ENCODE data around the gene COL7A1. TPM values are rescaled to one million over a fixed set of nuclear protein-coding genes. Genes with fewer than 3 reads are reported as not detected.

Gene COL7A1
- total RNA-seq, 2 experiments from 2014 or later: 0.40 to 1.4 TPM

DNA sequence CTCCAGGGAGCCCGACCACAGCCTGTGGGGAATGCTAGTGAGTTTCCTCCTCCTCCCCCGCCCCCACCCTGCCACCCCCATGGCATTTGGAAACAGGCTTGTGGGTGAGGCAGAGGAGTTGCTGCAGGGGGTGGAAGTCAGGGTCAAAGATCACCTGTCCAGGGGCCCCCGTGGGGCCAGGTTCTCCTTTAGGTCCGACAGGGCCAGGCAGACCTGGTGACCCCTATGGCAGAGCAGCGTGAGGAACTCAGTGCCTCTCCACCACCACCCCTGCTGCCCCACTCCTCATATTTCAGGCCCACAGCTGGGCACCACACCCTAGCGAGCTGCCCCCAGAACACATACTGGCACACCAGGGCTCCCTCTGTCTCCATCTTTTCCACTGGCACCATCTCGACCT lies 22.6 kb downstream of the COL7A1 start:
- Mint-ChIP-seq H3K27me3 (no peaks in the 10 kb centered on the region), H3K27ac (no peak overlapping the region), H3K4me1 (no peaks in the 10 kb centered on the region), H3K36me3 (ENCODE audit: low read depth) (no peaks in the 10 kb centered on the region), H3K4me3 (no peak overlapping the region), H3K9me3 (no peaks in the 10 kb centered on the region)
- DNase-seq: no peak
- ChIA-PET POLR2A (no interaction called here), CTCF (interaction anchor here (0.9 kb wide), 1 partner anchor 16 kb away, joined by 3 read pairs; the partner anchor contains the start of gene PFKFB4)

DNA sequence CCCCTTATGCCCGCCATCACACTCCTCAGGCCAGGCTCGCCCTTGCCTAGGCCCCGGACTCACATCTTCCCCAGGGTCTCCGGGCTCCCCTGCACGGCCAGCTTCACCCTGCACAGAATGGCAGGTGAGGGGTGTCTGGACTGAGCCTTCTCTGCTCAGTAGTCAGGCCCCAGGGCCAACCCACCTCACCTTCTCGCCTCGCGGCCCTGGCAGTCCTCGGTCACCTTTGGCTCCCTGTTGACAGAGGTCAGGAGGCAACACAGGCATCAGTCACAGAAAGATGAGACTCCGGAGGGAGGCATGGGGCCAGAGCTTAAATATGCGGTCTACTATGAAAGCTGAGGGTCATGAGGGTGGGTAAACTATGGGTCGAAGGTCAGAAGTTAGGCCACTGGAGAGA lies 23.2 kb downstream of the COL7A1 start:
- Mint-ChIP-seq H3K4me1 (no peaks in the 10 kb centered on the region), H3K27me3 (no peaks in the 10 kb centered on the region), H3K27ac (no peak overlapping the region), H3K36me3 (ENCODE audit: low read depth) (no peaks in the 10 kb centered on the region), H3K4me3 (no peak overlapping the region), H3K9me3 (no peaks in the 10 kb centered on the region)
- DNase-seq: no peak
- ChIA-PET POLR2A (no interaction called here), CTCF (no interaction called here)

- CTCF ChIA-PET: no interaction called here
- peaks cover 9% of the 10 kb centered on the region for H3K4me1 Mint-ChIP-seq
- H3K27ac Mint-ChIP-seq: no peak overlapping the region
- H3K4me3 Mint-ChIP-seq: no peak overlapping the region
- no peaks in the 10 kb centered on the region for H3K36me3 Mint-ChIP-seq (ENCODE audit: low read depth)
- POLR2A ChIA-PET: no interaction called here
- no peaks in the 10 kb centered on the region for H3K27me3 Mint-ChIP-seq
- no peak for DNase-seq
- no peaks in the 10 kb centered on the region for H3K9me3 Mint-ChIP-seq
Measured at GRCh38 chr3:48569808-48570450, 25.2 kb downstream of the COL7A1 start.

GRCh38 chr3:48569400-48569799 lies 25.7 kb downstream of the COL7A1 start:
- Mint-ChIP-seq H3K27me3 (no peaks in the 10 kb centered on the region), H3K27ac (no peak overlapping the region), H3K9me3 (no peaks in the 10 kb centered on the region), H3K4me1 (peaks cover 9% of the 10 kb centered on the region), H3K4me3 (no peak overlapping the region), H3K36me3 (ENCODE audit: low read depth) (no peaks in the 10 kb centered on the region)
- CTCF ChIA-PET: interaction anchor here (1.1 kb wide), 1 partner anchor 16 kb away, joined by 5 read pairs; no protein-coding TSS in a partner anchor
- DNase-seq: no peak
- POLR2A ChIA-PET: no interaction called here

- ChIA-PET CTCF (interaction anchor here (1.1 kb wide), 1 partner anchor 15 kb away, joined by 5 read pairs; no protein-coding TSS in a partner anchor), POLR2A (no interaction called here)
- Mint-ChIP-seq H3K9me3 (no peaks in the 10 kb centered on the region), H3K27ac (no peak overlapping the region), H3K36me3 (ENCODE audit: low read depth) (no peaks in the 10 kb centered on the region), H3K27me3 (no peaks in the 10 kb centered on the region), H3K4me1 (peaks cover 16% of the 10 kb centered on the region), H3K4me3 (no peak overlapping the region)
- DNase-seq: no peak
Measured at GRCh38 chr3:48568476-48568875, 26.7 kb downstream of the COL7A1 start.

GRCh38 chr3:48567500-48567899 lies 27.6 kb downstream of the COL7A1 start:
- H3K27me3 Mint-ChIP-seq: no peaks in the 10 kb centered on the region
- H3K4me3 Mint-ChIP-seq: no peak overlapping the region
- H3K36me3 Mint-ChIP-seq (ENCODE audit: low read depth): no peaks in the 10 kb centered on the region
- ChIA-PET CTCF (no interaction called here), POLR2A (interaction anchor here (1.5 kb wide), 1 partner anchor 11 kb away, joined by 3 read pairs; the partner anchor contains the start of gene PFKFB4)
- H3K9me3 Mint-ChIP-seq: no peaks in the 10 kb centered on the region
- no peak for DNase-seq
- H3K4me1 Mint-ChIP-seq: peaks cover 22% of the 10 kb centered on the region
- no peak overlapping the region for H3K27ac Mint-ChIP-seq

DNA sequence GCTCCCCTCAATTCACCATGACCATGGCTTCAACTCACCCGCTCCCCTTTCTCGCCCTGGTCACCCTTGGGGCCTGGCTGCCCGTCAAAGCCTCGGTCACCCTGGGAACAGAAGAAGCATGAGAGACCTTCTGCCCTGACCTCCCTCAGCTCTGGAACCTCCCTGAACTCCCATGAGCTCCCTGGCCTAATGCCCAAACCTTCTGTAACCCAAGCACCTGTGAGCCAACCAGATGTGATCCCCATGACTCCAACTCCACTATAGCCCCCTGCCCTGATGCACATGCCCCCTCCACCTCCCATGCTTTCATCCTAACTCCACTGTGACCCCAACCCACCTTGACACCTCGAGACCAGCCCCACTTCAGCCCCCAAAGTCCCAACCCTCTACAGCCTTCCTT lies 28.0 kb downstream of the COL7A1 start:
- no peak overlapping the region for H3K27ac Mint-ChIP-seq
- no peak overlapping the region for H3K4me3 Mint-ChIP-seq
- peaks cover 22% of the 10 kb centered on the region for H3K4me1 Mint-ChIP-seq
- ChIA-PET CTCF (no interaction called here), POLR2A (interaction anchor here (1.5 kb wide), 1 partner anchor 10 kb away, joined by 3 read pairs; the partner anchor contains the start of gene PFKFB4)
- no peak for DNase-seq
- H3K9me3 Mint-ChIP-seq: no peaks in the 10 kb centered on the region
- no peaks in the 10 kb centered on the region for H3K36me3 Mint-ChIP-seq (ENCODE audit: low read depth)
- H3K27me3 Mint-ChIP-seq: no peaks in the 10 kb centered on the region

DNA sequence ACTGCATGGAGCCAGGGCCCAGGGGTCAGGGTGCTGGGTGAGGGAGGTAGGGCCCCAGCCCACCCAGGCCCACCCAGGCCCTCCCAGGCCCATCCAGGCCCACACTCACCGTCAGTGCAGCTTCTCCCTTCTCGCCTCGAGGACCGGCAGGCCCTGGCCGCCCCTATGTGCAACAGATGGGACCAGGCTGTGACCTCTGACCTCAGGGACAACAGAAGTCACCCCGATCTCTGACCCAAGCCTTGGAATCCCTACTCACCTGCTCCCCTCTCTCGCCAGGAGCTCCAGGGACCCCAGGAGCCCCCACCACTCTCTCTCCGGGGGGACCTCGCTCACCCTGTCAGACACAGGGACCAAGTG lies 28.7 kb downstream of the COL7A1 start:
- POLR2A ChIA-PET: interaction anchor here (1.5 kb wide), 1 partner anchor 9 kb away, joined by 3 read pairs; the partner anchor contains the start of gene PFKFB4

GRCh38 chr3:48565591-48566400 lies 29.3 kb downstream of the COL7A1 start:
- CTCF ChIA-PET: interaction anchor here (0.7 to 1.0 kb wide), 2 partner anchors 9 to 130 kb away, joined by 3 read pairs; partner anchors contain the start of gene PFKFB4
- peaks cover 26% of the 10 kb centered on the region for H3K4me1 Mint-ChIP-seq
- H3K27me3 Mint-ChIP-seq: no peaks in the 10 kb centered on the region
- H3K27ac Mint-ChIP-seq: peak overlapping the region; percentile 26
- DNase-seq: peak; percentile 39
- H3K4me3 Mint-ChIP-seq: no peak overlapping the region
- H3K36me3 Mint-ChIP-seq (ENCODE audit: low read depth): no peaks in the 10 kb centered on the region
- POLR2A ChIA-PET: interaction anchor here (1.5 kb wide), 1 partner anchor 9 kb away, joined by 3 read pairs; the partner anchor contains the start of gene PFKFB4
- H3K9me3 Mint-ChIP-seq: no peaks in the 10 kb centered on the region

More for the DNA sequence above, 28.7 kb downstream of the COL7A1 start:
- CTCF ChIA-PET: interaction anchor here (1.0 kb wide), 1 partner anchor 10 kb away, joined by 3 read pairs; the partner anchor contains the start of gene PFKFB4
- Mint-ChIP-seq H3K4me3 (no peak overlapping the region), H3K9me3 (no peaks in the 10 kb centered on the region), H3K36me3 (ENCODE audit: low read depth) (no peaks in the 10 kb centered on the region), H3K27me3 (no peaks in the 10 kb centered on the region), H3K27ac (no peak overlapping the region), H3K4me1 (peaks cover 22% of the 10 kb centered on the region)
- no peak for DNase-seq

DNA sequence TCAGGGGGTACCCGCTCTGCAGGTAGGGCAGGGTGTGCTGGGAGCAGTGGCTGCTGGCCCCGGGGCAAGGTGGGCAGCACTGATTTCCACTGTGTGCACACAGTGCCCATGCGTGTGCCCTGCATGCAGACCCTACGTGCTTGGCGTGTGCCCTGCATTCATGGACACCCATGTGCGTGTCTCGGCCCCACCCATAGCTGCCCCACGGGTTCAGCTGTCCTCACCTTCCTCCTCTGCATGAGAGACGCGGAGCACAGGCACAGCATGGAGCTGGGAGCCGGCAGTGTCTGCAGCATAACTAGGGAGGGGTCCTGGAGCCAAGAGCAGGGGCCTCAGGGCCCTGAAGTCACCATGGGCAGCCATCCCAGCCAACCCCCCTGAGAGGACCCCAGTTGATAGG lies 29.9 kb downstream of the COL7A1 start:
- H3K9me3 Mint-ChIP-seq: no peaks in the 10 kb centered on the region
- CTCF ChIA-PET: interaction anchor here (0.7 to 1.0 kb wide), 2 partner anchors 8 to 129 kb away, joined by 3 read pairs; partner anchors contain the start of gene PFKFB4

GRCh38 chr3:48564667-48565066 lies 30.5 kb downstream of the COL7A1 start:
- Mint-ChIP-seq H3K9me3 (no peaks in the 10 kb centered on the region), H3K27ac (no peak overlapping the region), H3K4me3 (no peak overlapping the region), H3K4me1 (peaks cover 32% of the 10 kb centered on the region), H3K27me3 (no peaks in the 10 kb centered on the region), H3K36me3 (ENCODE audit: low read depth) (no peaks in the 10 kb centered on the region)
- DNase-seq: no peak
- POLR2A ChIA-PET: no interaction called here
- CTCF ChIA-PET: interaction anchor here (1.4 kb wide), 1 partner anchor 17 kb away, joined by 5 read pairs; no protein-coding TSS in a partner anchor

More for the DNA sequence above, 29.9 kb downstream of the COL7A1 start:
- POLR2A ChIA-PET: no interaction called here
- H3K4me1 Mint-ChIP-seq: peaks cover 29% of the 10 kb centered on the region
- no peak for DNase-seq
- H3K36me3 Mint-ChIP-seq (ENCODE audit: low read depth): no peaks in the 10 kb centered on the region
- no peaks in the 10 kb centered on the region for H3K27me3 Mint-ChIP-seq
- H3K27ac Mint-ChIP-seq: no peak overlapping the region
- H3K4me3 Mint-ChIP-seq: no peak overlapping the region

GRCh38 chr3:48564022-48564421 lies 31.1 kb downstream of the COL7A1 start:
- Mint-ChIP-seq H3K36me3 (ENCODE audit: low read depth) (no peaks in the 10 kb centered on the region), H3K9me3 (no peaks in the 10 kb centered on the region), H3K27ac (no peak overlapping the region), H3K27me3 (no peaks in the 10 kb centered on the region), H3K4me1 (peaks cover 36% of the 10 kb centered on the region), H3K4me3 (no peak overlapping the region)
- ChIA-PET CTCF (interaction anchor here (0.6 to 1.9 kb wide), 3 partner anchors 16 to 164 kb away, joined by 3 to 6 read pairs (median 5); no protein-coding TSS in a partner anchor), POLR2A (interaction anchor here (0.7 to 1.3 kb wide), 2 partner anchors 16 to 38 kb away, joined by 3 read pairs; no protein-coding TSS in a partner anchor)
- DNase-seq: peak; percentile 49

DNA sequence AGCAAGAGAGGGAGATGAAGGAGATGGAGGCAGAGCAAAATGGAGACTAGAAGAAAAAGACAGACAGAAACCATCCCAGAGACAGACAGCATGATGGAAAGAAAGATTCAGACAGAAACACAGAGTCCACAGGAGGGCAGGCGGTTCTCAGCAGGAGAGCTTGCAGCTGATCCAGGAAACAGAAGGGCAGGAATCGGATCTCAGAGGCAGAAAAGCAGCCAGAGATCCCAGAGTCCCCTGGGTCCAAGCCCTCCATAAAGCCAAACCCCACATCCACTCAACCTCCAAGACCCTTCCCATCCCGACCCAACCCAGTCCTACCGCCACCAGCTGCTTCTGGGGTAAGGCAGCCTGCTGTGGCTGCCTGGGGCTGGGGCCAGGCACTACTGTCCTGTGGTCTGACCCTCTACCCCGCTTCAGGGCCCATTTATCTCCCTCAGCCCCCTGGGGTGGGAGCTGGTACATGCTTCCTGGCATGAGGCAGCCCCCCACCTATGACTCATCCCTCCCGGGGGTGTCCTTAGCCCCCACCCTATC lies 31.7 kb downstream of the COL7A1 start, which contains the start of gene UCN2:
Gene UCN2 (minus strand): TSS at position 400 of the 537 bp plus-strand sequence. CDS start 657 bp downstream, outside the sequence.
- POLR2A ChIA-PET: interaction anchor here (1.3 kb wide), 1 partner anchor 16 kb away, joined by 3 read pairs; no protein-coding TSS in a partner anchor
- CTCF ChIA-PET: interaction anchor here (1.4 to 1.9 kb wide), 2 partner anchors 15 to 163 kb away, joined by 5 to 6 read pairs; no protein-coding TSS in a partner anchor
- Mint-ChIP-seq H3K9me3 (no peaks in the 10 kb centered on the region), H3K27me3 (no peaks in the 10 kb centered on the region), H3K4me1 (peaks cover 42% of the 10 kb centered on the region), H3K36me3 (ENCODE audit: low read depth) (no peaks in the 10 kb centered on the region), H3K27ac (no peak within 1 kb of the TSS), H3K4me3 (no peak within 1 kb of the TSS)
- no peak for DNase-seq
